Fibroblast of lung (primary cell): ENCODE measurements around the gene PIK3R6. TPM values are rescaled to one million over a fixed set of nuclear protein-coding genes. Genes with fewer than 3 reads are reported as not detected.

ENCODE experiments used
- DNase-seq, 2 donors: peaks; one replicate each; pipeline versions ENCODE4 v3.0.0 to v3.0.0-alpha.2; 2010; ENCODE audit warnings: low read depth in 2 of 2
- H2AFZ ChIP-seq: 2 replicates; pipeline ENCODE4 v1.5.1; 2012; ENCODE audit warnings: low read length, control low read depth, inconsistent platforms
- H3K27ac ChIP-seq: 2 replicates; pipeline ENCODE4 v1.5.1; 2011; ENCODE audit warnings: low read length, control low read depth; ENCODE audit not compliant: insufficient read depth
- H3K27me3 ChIP-seq: 2 replicates; pipeline ENCODE4 v1.5.1; 2011; ENCODE audit warnings: mild to moderate bottlenecking, low read length; ENCODE audit not compliant: control insufficient read depth, insufficient read depth
- H3K36me3 ChIP-seq: 2 replicates; pipeline ENCODE4 v1.5.1; 2011; ENCODE audit warnings: low read length; ENCODE audit not compliant: control insufficient read depth, insufficient read depth
- H3K4me1 ChIP-seq: 2 replicates; pipeline ENCODE4 v1.5.1; 2011; ENCODE audit warnings: low read length; ENCODE audit not compliant: control insufficient read depth, insufficient read depth; ENCODE audit errors: extremely low read depth
- H3K4me2 ChIP-seq: 2 replicates; pipeline ENCODE4 v1.5.1; 2011; ENCODE audit warnings: low read length, control low read depth; ENCODE audit not compliant: insufficient read depth; ENCODE audit errors: extremely low read depth
- H3K4me3 ChIP-seq, 4 experiments: fragments of 200-600 bp in 1 of 4; sonication (generic) in 1 of 4; replicated peaks in 1 of 4; 2 replicates each; pipeline ENCODE4 v1.5.1; 2011 to 2016; ENCODE audit warnings: low read length in 4 of 4, low read depth in 3 of 4, mild to moderate bottlenecking in 3 of 4, control low read depth in 2 of 4, inconsistent platforms in 1 of 4, mixed read lengths in 1 of 4; ENCODE audit not compliant: insufficient read depth in 1 of 4; ENCODE audit errors: control extremely low read depth in 1 of 4
- H3K79me2 ChIP-seq: 2 replicates; pipeline ENCODE4 v1.5.1; 2012; ENCODE audit warnings: mild to moderate bottlenecking, low read length, inconsistent platforms; ENCODE audit not compliant: control insufficient read depth, insufficient read depth
- H3K9ac ChIP-seq: 2 replicates; pipeline ENCODE4 v1.5.1; 2011; ENCODE audit warnings: mild to moderate bottlenecking, low read length, control low read depth; ENCODE audit not compliant: insufficient read depth
- H3K9me3 ChIP-seq: 2 replicates; pipeline ENCODE4 v1.5.1; 2012; ENCODE audit warnings: low read depth, low read length; ENCODE audit not compliant: control insufficient read depth, insufficient read depth
- H4K20me1 ChIP-seq: 2 replicates; pipeline ENCODE4 v1.5.1; 2011; ENCODE audit warnings: low read length; ENCODE audit not compliant: control insufficient read depth, insufficient read depth; ENCODE audit errors: extremely low read depth
- CTCF ChIP-seq, 2 donors: IDR thresholded peaks in 1 of 2; conservative IDR thresholded peaks in 1 of 2; 1 replicate in 1 of 2; 2 replicates in 1 of 2; pipeline ENCODE4 v1.5.1; 2011 to 2012; ENCODE audit warnings: low read length in 2 of 2, control low read depth in 1 of 2, inconsistent platforms in 1 of 2, low read depth in 1 of 2, mild to moderate bottlenecking in 1 of 2
- EZH2 ChIP-seq: IDR thresholded peaks from 2 replicates; pipeline ENCODE4 v1.5.1; 2012; ENCODE audit warnings: low read length, control low read depth, mild to moderate bottlenecking; ENCODE audit errors: missing control alignments
- polyA plus RNA-seq, 2 donors: library from polyadenylated mRNA; depleted of rRNA in 1 of 2; stranded (reverse) in 1 of 2; unstranded in 1 of 2; fragments of >200 nt; gene quantifications; 2 replicates each; pipeline ENCODE4 v1.2.1, GENCODE V29; 2011 to 2012; ENCODE audit warnings: missing spikeins in 1 of 2
- total RNA-seq: library from RNA; depleted of rRNA; stranded (reverse); fragments of >200 nt; gene quantifications from 2 replicates; pipeline ENCODE4 v1.2.1, GENCODE V29; 2014

PIK3R6 gene
- total and polyA plus RNA-seq, 2 donors (not counting 1 experiment from before 2014, with no cell fraction given) = 0.02 TPM; not detected in 1

GRCh38 chr17:8910969-8911604 lies 43.6 kb upstream of the PIK3R6 start:
- H4K20me1 ChIP-seq = no peaks in the 10 kb centered on the region
- no peak overlapping the region for H3K4me2 ChIP-seq
- no peaks in the 10 kb centered on the region for H3K36me3 ChIP-seq
- no peak overlapping the region for H2AFZ ChIP-seq
- no peak overlapping the region for H3K4me3 ChIP-seq
- no peak overlapping the region for H3K27ac ChIP-seq
- no peaks in the 10 kb centered on the region for H3K79me2 ChIP-seq
- no peak for TF ChIP-seq CTCF (conservative IDR thresholded peaks at IDR 0.05 in 1 of 2, IDR thresholded peaks at IDR 0.05 in 1 of 2; ENCODE audit: low read depth in 1 of 2, low read length in 2 of 2)
- TF ChIP-seq EZH2 = no peak
- H3K4me1 ChIP-seq = peaks cover 4% of the 10 kb centered on the region
- H3K9me3 ChIP-seq = no peaks in the 10 kb centered on the region
- H3K9ac ChIP-seq = no peak overlapping the region
- DNase-seq = no peak
- H3K27me3 ChIP-seq = no peaks in the 10 kb centered on the region

GRCh38 chr17:8909586-8910270 lies 42.3 kb upstream of the PIK3R6 start:
- Histone ChIP-seq H3K4me2 (no peak overlapping the region), H3K9ac (no peak overlapping the region), H3K4me1 (no peaks in the 10 kb centered on the region), H3K4me3 (no peak overlapping the region), H3K79me2 (no peaks in the 10 kb centered on the region), H2AFZ (no peak overlapping the region), H4K20me1 (no peaks in the 10 kb centered on the region), H3K9me3 (no peaks in the 10 kb centered on the region), H3K27ac (no peak overlapping the region), H3K36me3 (no peaks in the 10 kb centered on the region), H3K27me3 (no peaks in the 10 kb centered on the region)
- TF ChIP-seq EZH2 (no peak), CTCF (conservative IDR thresholded peaks at IDR 0.05 in 1 of 2, IDR thresholded peaks at IDR 0.05 in 1 of 2; ENCODE audit: low read depth in 1 of 2, low read length in 2 of 2) (no peak)
- no peak for DNase-seq

DNA sequence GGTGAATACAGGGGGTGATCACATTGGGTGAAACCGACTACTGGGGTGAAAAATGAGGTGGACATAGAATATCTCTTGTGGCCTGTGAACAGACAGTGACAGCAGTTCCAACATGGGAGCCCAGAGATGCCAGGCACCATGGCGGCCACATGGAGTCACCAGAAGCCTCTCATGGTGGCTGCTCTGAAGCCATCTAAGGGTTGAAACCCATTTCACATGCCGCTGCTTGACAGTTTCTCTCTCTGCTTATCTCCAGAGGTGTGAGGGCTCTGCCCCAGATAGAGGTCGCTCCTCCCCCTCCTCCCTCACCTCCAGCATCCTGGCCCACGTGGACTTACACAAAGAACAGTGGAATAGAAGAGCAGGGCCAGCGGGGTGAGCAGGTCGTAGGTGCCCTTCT lies 37.9 kb upstream of the PIK3R6 start:
- Histone ChIP-seq H2AFZ (no peak overlapping the region), H3K4me3 (no peak overlapping the region), H3K27ac (no peak overlapping the region), H3K36me3 (no peaks in the 10 kb centered on the region), H3K27me3 (no peaks in the 10 kb centered on the region), H3K9ac (no peak overlapping the region), H3K4me1 (no peaks in the 10 kb centered on the region), H3K4me2 (no peak overlapping the region), H3K9me3 (no peaks in the 10 kb centered on the region), H4K20me1 (no peaks in the 10 kb centered on the region), H3K79me2 (no peaks in the 10 kb centered on the region)
- DNase-seq = no peak
- no peak for TF ChIP-seq CTCF (conservative IDR thresholded peaks at IDR 0.05 in 1 of 2, IDR thresholded peaks at IDR 0.05 in 1 of 2; ENCODE audit: low read depth in 1 of 2, low read length in 2 of 2)
- no peak for TF ChIP-seq EZH2
